GM13977 (cell line): ENCODE results near the gene CENPS.

Experiments
- DNase-seq: peaks from one replicate; pipeline ENCODE4 v3.0.0; 2012; ENCODE audit warnings: low spot score
- CTCF ChIP-seq: IDR thresholded peaks from 2 replicates; pipeline ENCODE4 v1.5.1; 2012; ENCODE audit warnings: mild to moderate bottlenecking, control low read depth; ENCODE audit not compliant: insufficient read depth; ENCODE audit errors: extremely low read depth, missing control alignments
- in situ Hi-C: fragments of 300-500 bp; cut with MboI; formaldehyde crosslinking; loops from one replicate; pipeline ENCODE4 v1.12.0; 2022; ENCODE audit warnings: low sequenced_read_pairs, low pct_unique_long_range_greater_than_20kb, mixed read lengths, inconsistent platforms; ENCODE audit not compliant: unreplicated experiment

CENPS gene

GRCh38 chr1:10440305-10440704 is 10.1 kb downstream of the CENPS start:
- in situ Hi-C loops: no loop called here
- no peak for TF ChIP-seq CTCF
- no peak for DNase-seq

GRCh38 chr1:10440794-10441193 is 10.6 kb downstream of the CENPS start:
- DNase-seq: no peak
- TF ChIP-seq CTCF: no peak
- in situ Hi-C loops: no loop called here

GRCh38 chr1:10444248-10444647 is 14.0 kb downstream of the CENPS start:
- in situ Hi-C loops: no loop called here
- DNase-seq: no peak
- no peak for TF ChIP-seq CTCF

GRCh38 chr1:10444795-10445397 is 14.7 kb downstream of the CENPS start:
- TF ChIP-seq CTCF: no peak
- in situ Hi-C loops: no loop called here
- DNase-seq: no peak

GRCh38 chr1:10446790-10447422 is 16.7 kb downstream of the CENPS start:
- no peak for TF ChIP-seq CTCF
- in situ Hi-C loops: no loop called here
- DNase-seq: no peak

- no peak for TF ChIP-seq CTCF
- no peak for DNase-seq
- in situ Hi-C loops: no loop called here
These were observed 19.5 kb downstream of the CENPS start, which contains the start of gene CORT for GRCh38 chr1:10449751-10450150. Gene CORT (plus strand): TSS chr1:10450031. CDS start chr1:10450224, 193 bp downstream.
